Esophagus squamous epithelium (tissue), 5 donors: ENCODE results near the gene NANOGP8. TPM values are rescaled to one million over a fixed set of nuclear protein-coding genes. Genes with fewer than 3 reads are reported as not detected.

Experiments
- DNase-seq: peaks from one replicate; lab custom pipeline; 2025; lab: John Stamatoyannopoulos, UW
- H3K27ac ChIP-seq, 4 donors: fragments of 200-600 bp; sonication (generic); one replicate each; pipeline ENCODE4 v1.5.1; 2016 to 2019; ENCODE audit warnings: mild to moderate bottlenecking in 1 of 4
- H3K27me3 ChIP-seq, 4 donors: fragments of 200-600 bp; sonication (generic); 1 replicate in 3 of 4; 2 replicates in 1 of 4; pipeline versions ENCODE4 v1.5.1 to v1.6.0; 2017 to 2021; ENCODE audit warnings: antibody characterized with exemption in 1 of 4
- H3K36me3 ChIP-seq, 3 donors: fragments of 200-600 bp; sonication (generic); one replicate each; pipeline ENCODE4 v1.5.1; 2016 to 2019
- H3K4me1 ChIP-seq, 3 donors: fragments of 200-600 bp; sonication (generic); one replicate each; pipeline ENCODE4 v1.5.1; 2017 to 2019
- H3K4me3 ChIP-seq, 4 donors: fragments of 200-600 bp; sonication (generic); 1 replicate in 3 of 4; 2 replicates in 1 of 4; pipeline ENCODE4 v1.5.1; 2016 to 2019; ENCODE audit warnings: mild to moderate bottlenecking in 2 of 4, moderate library complexity in 1 of 4
- H3K9me3 ChIP-seq, 3 donors: fragments of 200-600 bp; sonication (generic); one replicate each; pipeline ENCODE4 v1.5.1; 2016 to 2019
- CTCF ChIP-seq, 6 experiments: fragments of 450-650 bp in 4 of 6; fragments of 200-600 bp in 2 of 6; sonication (generic) in 2 of 6; IDR thresholded peaks; one replicate each; pipeline ENCODE4 v1.5.1; 2016 to 2019; ENCODE audit warnings: antibody characterized with exemption in 6 of 6, mild to moderate bottlenecking in 4 of 6, moderate library complexity in 4 of 6
- POLR2A ChIP-seq, 4 donors: fragments of 450-650 bp; IDR thresholded peaks; one replicate each; pipeline ENCODE4 v1.6.1; 2017; ENCODE audit warnings: antibody characterized with exemption in 4 of 4, mild to moderate bottlenecking in 4 of 4, moderate library complexity in 3 of 4
- WGBS, 2 donors: methylation state at CpG; one replicate each; pipeline ENCODE4 v1.1.5; 2018; 5-methylcytosine and 5-hydroxymethylcytosine counted together
- intact Hi-C: fragments of 100-400 bp; cut with DNase I; formaldehyde crosslinking; loops from one replicate; pipeline ENCODE4 v1.15.0; 2022
- total RNA-seq, 4 donors: library from RNA; depleted of rRNA; stranded (reverse); fragments of >200 nt; gene quantifications; one replicate each; pipeline ENCODE4 v1.1.0, GENCODE V29; 2016
- donor health status: DM: yes; HTN: yes; CAD: no.

The NANOGP8 gene
- total RNA-seq, 4 donors from 2014 or later: 0.95 to 1.6 TPM; not detected in 2

- intact Hi-C loops: no loop called here
- Histone ChIP-seq H3K4me3 (no peak overlapping the region), H3K27me3 (no peaks in the 10 kb centered on the region), H3K27ac (no peak overlapping the region), H3K4me1 (peaks cover 0 to 37% (median 5%) of the 10 kb centered on the region in 3 donors), H3K9me3 (no peaks in the 10 kb centered on the region), H3K36me3 (no peaks in the 10 kb centered on the region)
- DNase-seq: no peak
- TF ChIP-seq CTCF (IDR thresholded peaks at IDR 0.05): no peak
- no peak for TF ChIP-seq POLR2A (IDR thresholded peaks at IDR 0.05)
- WGBS, 2 donors: 71 to 77% methylated on average over 8 of the region's 8 CpGs
Observed at GRCh38 chr15:35064576-35065190, 20.4 kb downstream of the NANOGP8 start.

GRCh38 chr15:35062738-35063099 is 22.4 kb downstream of the NANOGP8 start:
- no peak for DNase-seq
- H3K4me3 ChIP-seq: no peak overlapping the region
- no peak for TF ChIP-seq CTCF (IDR thresholded peaks at IDR 0.05)
- no peak for TF ChIP-seq POLR2A (IDR thresholded peaks at IDR 0.05)

GRCh38 chr15:35061825-35062737 is 23.0 kb downstream of the NANOGP8 start:
- WGBS, 2 donors: 55 to 61% methylated on average over 6 of the region's 6 CpGs
- no peak for TF ChIP-seq CTCF (IDR thresholded peaks at IDR 0.05)
- no peak for TF ChIP-seq POLR2A (IDR thresholded peaks at IDR 0.05)
- peaks cover 0 to 44% (median 5%) of the 10 kb centered on the region in 3 donors for H3K4me1 ChIP-seq
- no peak for DNase-seq
- no peaks in the 10 kb centered on the region for H3K27me3 ChIP-seq
- H3K4me3 ChIP-seq: no peak overlapping the region
- no peaks in the 10 kb centered on the region for H3K36me3 ChIP-seq
- no peaks in the 10 kb centered on the region for H3K9me3 ChIP-seq
- intact Hi-C loops: no loop called here
- peak overlapping the region; percentile 52 to 84 (median 72) for H3K27ac ChIP-seq

More at GRCh38 chr15:35062738-35063099, 22.4 kb downstream of the NANOGP8 start:
- Histone ChIP-seq H3K36me3 (no peaks in the 10 kb centered on the region), H3K4me1 (peaks cover 0 to 51% (median 5%) of the 10 kb centered on the region in 3 donors), H3K9me3 (no peaks in the 10 kb centered on the region), H3K27ac (peak overlapping the region in 3 of 4 donors; percentile 68 to 84 (median 75)), H3K27me3 (no peaks in the 10 kb centered on the region)
- WGBS, 2 donors: 67 to 72% methylated on average over 1 of the region's 1 CpG
- intact Hi-C loops: no loop called here

- Histone ChIP-seq H3K27me3 (no peaks in the 10 kb centered on the region), H3K9me3 (no peaks in the 10 kb centered on the region), H3K27ac (peak overlapping the region; percentile 52 to 84 (median 72)), H3K36me3 (no peaks in the 10 kb centered on the region), H3K4me1 (peaks cover 0 to 44% (median 5%) of the 10 kb centered on the region in 3 donors), H3K4me3 (no peak overlapping the region)
- WGBS, 2 donors: 28 to 36% methylated on average over 13 of the region's 13 CpGs
- intact Hi-C loops: no loop called here
- TF ChIP-seq CTCF (IDR thresholded peaks at IDR 0.05) (no peak), POLR2A (IDR thresholded peaks at IDR 0.05) (no peak)
- DNase-seq: no peak
Observed at GRCh38 chr15:35061161-35061824, 23.8 kb downstream of the NANOGP8 start.
